BLaER1 (cell line): ENCODE data around the gene DCAF12L2.

Source experiments
- H3K27ac ChIP-seq: shearing (Covaris generic); formaldehyde crosslinking; 2 replicates; pipeline ENCODE4 v1.8.1; 2022
- H3K27me3 ChIP-seq: shearing (Covaris generic); formaldehyde crosslinking; 2 replicates; pipeline ENCODE4 v1.8.1; 2022
- H3K36me3 ChIP-seq: shearing (Covaris generic); formaldehyde crosslinking; 2 replicates; pipeline ENCODE4 v1.8.1; 2022
- H3K4me1 ChIP-seq: shearing (Covaris generic); formaldehyde crosslinking; 2 replicates; pipeline ENCODE4 v1.8.1; 2022
- H3K4me2 ChIP-seq: shearing (Covaris generic); formaldehyde crosslinking; 2 replicates; pipeline ENCODE4 v1.8.1; 2022
- H3K4me3 ChIP-seq: shearing (Covaris generic); formaldehyde crosslinking; 2 replicates; pipeline ENCODE4 v1.8.1; 2022
- H3K9ac ChIP-seq: shearing (Covaris generic); formaldehyde crosslinking; 2 replicates; pipeline ENCODE4 v1.8.1; 2022
- H3K9me3 ChIP-seq: shearing (Covaris generic); formaldehyde crosslinking; 2 replicates; pipeline ENCODE4 v1.8.1; 2022
- H4K20me1 ChIP-seq: shearing (Covaris generic); formaldehyde crosslinking; 2 replicates; pipeline ENCODE4 v1.8.1; 2022
- Cebpa-rat ChIP-seq: shearing (Covaris generic); IDR thresholded peaks from 2 replicates; pipeline ENCODE4 v1.8.1; 2022

DCAF12L2 gene

DNA sequence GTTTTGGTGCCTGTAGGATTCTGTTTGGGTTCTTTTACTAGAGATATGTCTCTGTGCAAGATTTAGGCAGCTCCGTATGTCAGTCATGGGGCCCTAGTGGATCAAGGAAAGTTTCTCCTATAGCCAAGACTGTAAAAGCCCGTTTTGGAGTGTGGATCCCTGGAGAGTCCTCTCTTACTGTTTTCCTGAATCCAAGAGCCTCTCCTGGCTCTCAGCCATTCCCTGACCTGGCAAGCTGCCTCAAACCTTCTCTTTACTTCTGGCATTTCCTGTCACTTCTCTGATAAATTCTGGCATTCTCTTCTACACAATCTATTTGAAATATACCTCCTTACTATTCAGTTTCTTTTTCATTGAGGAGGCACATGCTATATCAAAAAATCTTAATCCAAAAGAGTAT, 41.4 kb downstream of the DCAF12L2 start:
- no peaks in the 10 kb centered on the region for H3K36me3 ChIP-seq
- no peak for TF ChIP-seq Cebpa-rat
- H3K9ac ChIP-seq = no peak overlapping the region
- H3K4me2 ChIP-seq = no peak overlapping the region
- no peak overlapping the region for H3K4me3 ChIP-seq
- H3K4me1 ChIP-seq = no peaks in the 10 kb centered on the region
- H4K20me1 ChIP-seq = no peaks in the 10 kb centered on the region
- H3K27ac ChIP-seq = no peak overlapping the region
- peaks cover 52% of the 10 kb centered on the region for H3K27me3 ChIP-seq
- peaks cover 4% of the 10 kb centered on the region; the same call in 1 of the 2 replicates for H3K9me3 ChIP-seq
